Measurements from ENCODE around the gene ACD. TPM values are rescaled to one million over a fixed set of nuclear protein-coding genes. Genes with fewer than 3 reads are reported as not detected.

ACD gene
- total and polyA plus RNA-seq, 9 donors = 5.3 to 40.8 (median 29.4) TPM

- Histone ChIP-seq H3K27me3 (peaks cover 6% of the 10 kb centered on the region), H3K4me3 (no peak overlapping the region), H3K9me3 (no peaks in the 10 kb centered on the region), H3K36me3 (no peaks in the 10 kb centered on the region), H3K4me1 (ENCODE audit: insufficient read depth) (peaks cover 8% of the 10 kb centered on the region), H3K27ac (no peak overlapping the region)
- no peak for TF ChIP-seq POLR2A (IDR thresholded peaks at IDR 0.05)
- no peak for TF ChIP-seq EP300 (IDR thresholded peaks at IDR 0.05)
- TF ChIP-seq, protein P1, sequence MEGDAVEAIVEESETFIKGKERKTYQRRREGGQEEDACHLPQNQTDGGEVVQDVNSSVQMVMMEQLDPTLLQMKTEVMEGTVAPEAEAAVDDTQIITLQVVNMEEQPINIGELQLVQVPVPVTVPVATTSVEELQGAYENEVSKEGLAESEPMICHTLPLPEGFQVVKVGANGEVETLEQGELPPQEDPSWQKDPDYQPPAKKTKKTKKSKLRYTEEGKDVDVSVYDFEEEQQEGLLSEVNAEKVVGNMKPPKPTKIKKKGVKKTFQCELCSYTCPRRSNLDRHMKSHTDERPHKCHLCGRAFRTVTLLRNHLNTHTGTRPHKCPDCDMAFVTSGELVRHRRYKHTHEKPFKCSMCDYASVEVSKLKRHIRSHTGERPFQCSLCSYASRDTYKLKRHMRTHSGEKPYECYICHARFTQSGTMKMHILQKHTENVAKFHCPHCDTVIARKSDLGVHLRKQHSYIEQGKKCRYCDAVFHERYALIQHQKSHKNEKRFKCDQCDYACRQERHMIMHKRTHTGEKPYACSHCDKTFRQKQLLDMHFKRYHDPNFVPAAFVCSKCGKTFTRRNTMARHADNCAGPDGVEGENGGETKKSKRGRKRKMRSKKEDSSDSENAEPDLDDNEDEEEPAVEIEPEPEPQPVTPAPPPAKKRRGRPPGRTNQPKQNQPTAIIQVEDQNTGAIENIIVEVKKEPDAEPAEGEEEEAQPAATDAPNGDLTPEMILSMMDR (IDR thresholded peaks at IDR 0.05) = no peak
- 23 to 42% (median 39%) methylated on average over 35 of the region's 35 CpGs for WGBS, 3 donors
- no peak for DNase-seq
- intact Hi-C loops (cut with DNase I) = loop anchor here in 3 of 4 donors (5.0 to 10.0 kb wide), 3 partner anchors 87 to 104 kb away; partner anchors contain the start of gene CTCF (in 1 of the 3)
Observed at GRCh38 chr16:67648764-67649407, 11.2 kb downstream of the ACD start.

GRCh38 chr16:67648088-67648763 is 11.8 kb downstream of the ACD start:
- H3K4me3 ChIP-seq = no peak overlapping the region
- no peaks in the 10 kb centered on the region for H3K36me3 ChIP-seq
- intact Hi-C loops (cut with DNase I) = loop anchor here in 3 of 4 donors (5.0 to 10.0 kb wide), 3 partner anchors 86 to 103 kb away; partner anchors contain the start of gene CTCF (in 1 of the 3)
- DNase-seq = no peak
- TF ChIP-seq POLR2A (IDR thresholded peaks at IDR 0.05) (no peak), EP300 (IDR thresholded peaks at IDR 0.05) (no peak)
- no peak overlapping the region for H3K27ac ChIP-seq
- no peaks in the 10 kb centered on the region for H3K9me3 ChIP-seq
- H3K27me3 ChIP-seq = peaks cover 6% of the 10 kb centered on the region
- H3K4me1 ChIP-seq (ENCODE audit: insufficient read depth) = peaks cover 5% of the 10 kb centered on the region
- 4 to 11% (median 6%) methylated on average over 63 to 65 of the region's 65 CpGs for WGBS, 3 donors

- H3K27ac ChIP-seq = no peak overlapping the region
- H3K4me3 ChIP-seq = no peak overlapping the region
- no peaks in the 10 kb centered on the region for H3K9me3 ChIP-seq
- WGBS, 3 donors = 68 to 73% (median 69%) methylated on average over 7 to 13 of the region's 13 CpGs
- TF ChIP-seq, protein P1 (IDR thresholded peaks at IDR 0.05) = no peak
- TF ChIP-seq EP300 (IDR thresholded peaks at IDR 0.05) = no peak
- TF ChIP-seq POLR2A (IDR thresholded peaks at IDR 0.05) = no peak
- H3K27me3 ChIP-seq = peaks cover 6% of the 10 kb centered on the region
- H3K4me1 ChIP-seq (ENCODE audit: insufficient read depth) = peaks cover 3% of the 10 kb centered on the region
- H3K36me3 ChIP-seq = no peaks in the 10 kb centered on the region
- intact Hi-C loops (cut with DNase I) = loop anchor here in 3 of 4 donors (5.0 to 10.0 kb wide), 3 partner anchors 85 to 103 kb away; partner anchors contain the start of gene CTCF (in 1 of the 3)
- no peak for DNase-seq
Observed at GRCh38 chr16:67647681-67648080, 12.4 kb downstream of the ACD start.

- TF ChIP-seq EP300 (IDR thresholded peaks at IDR 0.05) (no peak), POLR2A (IDR thresholded peaks at IDR 0.05) (no peak)
- TF ChIP-seq, protein P1 (IDR thresholded peaks at IDR 0.05) = no peak
- no peak overlapping the region for H3K4me3 ChIP-seq
- H3K36me3 ChIP-seq = no peaks in the 10 kb centered on the region
- H3K27ac ChIP-seq = no peak overlapping the region
- no peaks in the 10 kb centered on the region for H3K4me1 ChIP-seq (ENCODE audit: insufficient read depth)
- no peaks in the 10 kb centered on the region for H3K9me3 ChIP-seq
- peaks cover 6% of the 10 kb centered on the region for H3K27me3 ChIP-seq
- intact Hi-C loops (cut with DNase I) = loop anchor here in 3 of 4 donors (5.0 to 10.0 kb wide), 3 partner anchors 85 to 102 kb away; partner anchors contain the start of gene CTCF (in 1 of the 3)
- WGBS, 3 donors = 70 to 81% (median 72%) methylated on average over 11 to 15 of the region's 15 CpGs
- no peak for DNase-seq
Observed at GRCh38 chr16:67647111-67647651, 12.9 kb downstream of the ACD start.
